HFFc6 (cell line): Measurements from ENCODE around the gene MYL1. TPM values are rescaled to one million over a fixed set of nuclear protein-coding genes. Genes with fewer than 3 reads are reported as not detected.

ENCODE experiments used
- DNase-seq: peaks from one replicate; pipeline ENCODE4 v3.0.0-alpha.2; 2018
- H3K27ac Mint-ChIP-seq: 2 replicates; pipeline ENCODE4 v1.8.0; 2020; ENCODE audit warnings: mild to moderate bottlenecking, mixed read lengths
- H3K27me3 Mint-ChIP-seq: 2 replicates; pipeline ENCODE4 v1.8.0; 2021; ENCODE audit warnings: mild to moderate bottlenecking, moderate library complexity, mixed read lengths; ENCODE audit not compliant: insufficient read depth
- H3K36me3 Mint-ChIP-seq: 2 replicates; pipeline ENCODE4 v1.8.0; 2021; ENCODE audit warnings: low read depth, mixed read lengths
- H3K4me1 Mint-ChIP-seq: 2 replicates; pipeline ENCODE4 v1.8.0; 2020; ENCODE audit warnings: low read depth, mixed read lengths
- H3K4me3 Mint-ChIP-seq: 2 replicates; pipeline ENCODE4 v1.8.0; 2020; ENCODE audit warnings: mild to moderate bottlenecking, moderate library complexity, mixed read lengths
- H3K9me3 Mint-ChIP-seq: 2 replicates; pipeline ENCODE4 v1.8.0; 2020; ENCODE audit warnings: mild to moderate bottlenecking, mixed read lengths
- total RNA-seq, 6 experiments: library from RNA; stranded (reverse); fragmentation: NEBNext Ultra II Directional; extraction: Animal tissue kit (Norgen Biotek cat#: 25700); gene quantifications; 2 replicates in 1 of 6; 3 replicates in 5 of 6; pipeline ENCODE4 v1.2.3, GENCODE V29; 2021
- TF ChIP-seq, protein P1 (sequence below): fragments of 200-600 bp; sonication (generic); IDR thresholded peaks from 2 replicates; pipeline ENCODE4 v1.5.0; 2021; ENCODE audit warnings: antibody characterized with exemption, mild to moderate bottlenecking

Gene MYL1
- total RNA-seq, 6 experiments from 2014 or later, result not detected

- no peak for DNase-seq
- Mint-ChIP-seq H3K9me3 (peaks cover 39% of the 10 kb centered on the region), H3K27me3 (no peaks in the 10 kb centered on the region), H3K4me1 (no peaks in the 10 kb centered on the region), H3K27ac (no peak overlapping the region), H3K4me3 (no peak overlapping the region), H3K36me3 (no peaks in the 10 kb centered on the region)
- TF ChIP-seq, protein P1, sequence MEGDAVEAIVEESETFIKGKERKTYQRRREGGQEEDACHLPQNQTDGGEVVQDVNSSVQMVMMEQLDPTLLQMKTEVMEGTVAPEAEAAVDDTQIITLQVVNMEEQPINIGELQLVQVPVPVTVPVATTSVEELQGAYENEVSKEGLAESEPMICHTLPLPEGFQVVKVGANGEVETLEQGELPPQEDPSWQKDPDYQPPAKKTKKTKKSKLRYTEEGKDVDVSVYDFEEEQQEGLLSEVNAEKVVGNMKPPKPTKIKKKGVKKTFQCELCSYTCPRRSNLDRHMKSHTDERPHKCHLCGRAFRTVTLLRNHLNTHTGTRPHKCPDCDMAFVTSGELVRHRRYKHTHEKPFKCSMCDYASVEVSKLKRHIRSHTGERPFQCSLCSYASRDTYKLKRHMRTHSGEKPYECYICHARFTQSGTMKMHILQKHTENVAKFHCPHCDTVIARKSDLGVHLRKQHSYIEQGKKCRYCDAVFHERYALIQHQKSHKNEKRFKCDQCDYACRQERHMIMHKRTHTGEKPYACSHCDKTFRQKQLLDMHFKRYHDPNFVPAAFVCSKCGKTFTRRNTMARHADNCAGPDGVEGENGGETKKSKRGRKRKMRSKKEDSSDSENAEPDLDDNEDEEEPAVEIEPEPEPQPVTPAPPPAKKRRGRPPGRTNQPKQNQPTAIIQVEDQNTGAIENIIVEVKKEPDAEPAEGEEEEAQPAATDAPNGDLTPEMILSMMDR, result no peak
Measured at GRCh38 chr2:210288408-210288807, 26.6 kb downstream of the MYL1 start.

GRCh38 chr2:210287301-210287700 lies 27.7 kb downstream of the MYL1 start:
- no peaks in the 10 kb centered on the region for H3K4me1 Mint-ChIP-seq
- H3K27me3 Mint-ChIP-seq, result no peaks in the 10 kb centered on the region
- DNase-seq, result no peak
- H3K9me3 Mint-ChIP-seq, result peaks cover 50% of the 10 kb centered on the region
- no peaks in the 10 kb centered on the region for H3K36me3 Mint-ChIP-seq
- TF ChIP-seq, protein P1, result no peak
- H3K27ac Mint-ChIP-seq, result no peak overlapping the region
- H3K4me3 Mint-ChIP-seq, result no peak overlapping the region

- TF ChIP-seq, protein P1, result no peak
- Mint-ChIP-seq H3K27ac (no peak overlapping the region), H3K36me3 (no peaks in the 10 kb centered on the region; the same call in 1 of the 2 replicates), H3K4me1 (no peaks in the 10 kb centered on the region), H3K27me3 (no peaks in the 10 kb centered on the region), H3K4me3 (no peak overlapping the region), H3K9me3 (peaks cover 57% of the 10 kb centered on the region)
- no peak for DNase-seq
Measured at GRCh38 chr2:210286123-210286680, 28.8 kb downstream of the MYL1 start.

DNA sequence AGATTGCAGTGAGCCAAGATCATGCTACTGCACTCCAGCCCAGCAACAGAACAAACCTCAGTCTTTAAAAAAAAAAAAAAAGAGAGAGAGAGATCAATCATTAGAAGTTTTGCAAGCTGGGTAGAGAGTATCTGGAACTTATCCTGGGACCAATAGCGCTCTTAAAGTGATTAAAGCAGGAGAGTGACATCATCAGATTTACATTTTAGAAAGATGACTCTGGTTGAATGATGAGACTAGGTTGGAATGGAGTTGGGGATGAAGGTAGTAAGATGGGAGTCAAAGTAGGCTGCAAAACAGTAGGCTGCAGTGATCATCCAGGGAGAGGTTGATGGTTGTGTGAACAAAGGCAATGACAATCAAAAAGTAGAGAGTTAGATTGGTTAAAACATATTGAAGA lies 37.8 kb downstream of the MYL1 start:
- TF ChIP-seq, protein P1, result no peak
- Mint-ChIP-seq H3K27me3 (no peaks in the 10 kb centered on the region; the same call in 1 of the 2 replicates), H3K27ac (no peak overlapping the region), H3K4me1 (no peaks in the 10 kb centered on the region), H3K36me3 (no peaks in the 10 kb centered on the region; the same call in 1 of the 2 replicates), H3K9me3 (peaks cover 43% of the 10 kb centered on the region), H3K4me3 (no peak overlapping the region)
- DNase-seq, result no peak

DNA sequence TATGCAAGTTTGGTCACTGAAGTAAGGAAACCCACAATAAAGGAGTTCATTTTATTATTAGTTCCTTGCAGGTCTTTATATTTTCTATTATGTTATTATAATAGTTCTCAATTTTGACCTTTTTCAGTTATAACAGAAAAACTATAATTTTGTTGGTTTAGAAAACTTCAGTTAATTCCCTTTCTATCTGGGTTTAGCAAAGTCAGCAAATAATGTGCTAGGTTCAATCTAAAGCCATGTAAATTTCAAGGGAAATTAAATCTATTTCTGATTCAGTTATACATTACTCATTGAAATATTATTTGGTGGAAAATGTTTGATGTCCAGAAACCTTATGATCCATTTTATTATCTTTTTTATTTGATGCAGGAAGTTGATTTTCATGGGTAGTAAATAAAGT lies 43.7 kb downstream of the MYL1 start:
- Mint-ChIP-seq H3K27ac (no peak overlapping the region), H3K4me3 (no peak overlapping the region), H3K9me3 (peaks cover 26% of the 10 kb centered on the region), H3K36me3 (no peaks in the 10 kb centered on the region; the same call in 1 of the 2 replicates), H3K27me3 (no peaks in the 10 kb centered on the region), H3K4me1 (no peaks in the 10 kb centered on the region)
- TF ChIP-seq, protein P1, result no peak
- DNase-seq, result no peak
